ENCODE measurements around the gene ELMO1. TPM values are rescaled to one million over a fixed set of nuclear protein-coding genes. Genes with fewer than 3 reads are reported as not detected.
A peak's percentile ranks its signal among the peaks of the same experiment; 100 is the strongest.

The ELMO1 gene
- total and polyA plus RNA-seq, 2 of the 13 experiments (the other 11 are each of a cell fraction or from before 2014, with no cell fraction given), result 0.11 to 0.17 TPM

- FAIRE-seq, result no peak
- in situ Hi-C loops (cut with HindIII; ENCODE audit: extremely low pct_ligation_motif_present, low pct_unique_long_range_greater_than_20kb) (no loop called here), intact Hi-C loops (cut with micrococcal nuclease; ENCODE audit: unreplicated experiment) (no loop called here)
- TF ChIP-seq, protein P1, sequence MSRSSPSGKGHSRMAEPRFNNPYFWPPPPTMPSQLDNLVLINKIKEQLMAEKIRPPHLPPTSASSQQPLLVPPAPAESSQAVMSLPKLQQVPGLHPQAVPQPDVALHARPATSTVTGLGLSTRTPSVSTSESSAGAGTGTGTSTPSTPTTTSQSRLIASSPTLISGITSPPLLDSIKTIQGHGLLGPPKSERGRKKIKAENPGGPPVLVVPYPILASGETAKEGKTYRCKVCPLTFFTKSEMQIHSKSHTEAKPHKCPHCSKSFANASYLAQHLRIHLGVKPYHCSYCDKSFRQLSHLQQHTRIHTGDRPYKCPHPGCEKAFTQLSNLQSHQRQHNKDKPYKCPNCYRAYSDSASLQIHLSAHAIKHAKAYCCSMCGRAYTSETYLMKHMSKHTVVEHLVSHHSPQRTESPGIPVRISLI (CRISPR knock-in tag; IDR thresholded peaks at IDR 0.05; ENCODE audit: borderline replicate concordance), result peak; percentile 60; the same call in 1 of the 2 replicates
- TF ChIP-seq NFYB (CRISPR knock-in tag; IDR thresholded peaks at IDR 0.05), result no peak
- TF ChIP-seq, protein P2, sequence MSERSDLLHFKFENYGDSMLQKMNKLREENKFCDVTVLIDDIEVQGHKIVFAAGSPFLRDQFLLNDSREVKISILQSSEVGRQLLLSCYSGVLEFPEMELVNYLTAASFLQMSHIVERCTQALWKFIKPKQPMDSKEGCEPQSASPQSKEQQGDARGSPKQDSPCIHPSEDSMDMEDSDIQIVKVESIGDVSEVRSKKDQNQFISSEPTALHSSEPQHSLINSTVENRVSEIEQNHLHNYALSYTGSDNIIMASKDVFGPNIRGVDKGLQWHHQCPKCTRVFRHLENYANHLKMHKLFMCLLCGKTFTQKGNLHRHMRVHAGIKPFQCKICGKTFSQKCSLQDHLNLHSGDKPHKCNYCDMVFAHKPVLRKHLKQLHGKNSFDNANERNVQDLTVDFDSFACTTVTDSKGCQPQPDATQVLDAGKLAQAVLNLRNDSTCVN (CRISPR knock-in tag; IDR thresholded peaks at IDR 0.05; ENCODE audit: borderline replicate concordance), result peak; percentile 72; the same call in 1 of the 2 replicates
- TF ChIP-seq SOX6 (IDR thresholded peaks at IDR 0.05), result no peak
- TF ChIP-seq SOX6 (CRISPR knock-in tag; IDR thresholded peaks at IDR 0.05), result 0 out of 2 replicates have a peak, but pooled peaks have one; percentile 12
- TF ChIP-seq PPARG (CRISPR knock-in tag; conservative IDR thresholded peaks at IDR 0.05), result 0 out of 2 replicates have a peak, but pooled peaks have one; percentile 52
- H2AFZ ChIP-seq (ENCODE audit: low read length), result no peak overlapping the region
- H4K20me1 ChIP-seq (ENCODE audit: insufficient read depth, low read length), result no peaks in the 10 kb centered on the region
- H3K4me1 ChIP-seq (ENCODE audit: insufficient read depth, low read length), result peaks cover 27% of the 10 kb centered on the region
- no peaks in the 10 kb centered on the region for H3K36me3 ChIP-seq (replicated peaks in 1 of 2; ENCODE audit: control insufficient read depth in 1 of 2, insufficient read depth in 2 of 2, low read length in 2 of 2)
- no peak overlapping the region for H3K9ac ChIP-seq (ENCODE audit: insufficient read depth, low read depth, low read length)
- BruUV-seq (replicated peaks), result no TSS peak
- peak; percentile 2 for DNase-seq (ENCODE audit: low spot score)
- no peaks in the 10 kb centered on the region for H3K79me2 ChIP-seq (ENCODE audit: insufficient read depth, low read length)
- H3K27me3 ChIP-seq (ENCODE audit: control insufficient read depth in 1 of 2, insufficient read depth in 2 of 2, low read length in 2 of 2), result no peaks in the 10 kb centered on the region; a peak in 2 of 5 replicates
- H3K9me3 ChIP-seq (ENCODE audit: low read length), result no peaks in the 10 kb centered on the region
- ChIA-PET POLR2A (no interaction called here), CTCF (ENCODE audit: low intra/inter-chr PET ratio, low total read pairs) (no interaction called here)
- no peak overlapping the region for H3K27ac ChIP-seq (ENCODE audit: extremely low read length, insufficient read depth, low read length)
- 0% methylated on average over 3 of the region's 3 CpGs for WGBS (ENCODE audit: low lambda C conversion rate)
- no peak overlapping the region for H3K4me3 ChIP-seq (replicated peaks in 1 of 3; ENCODE audit: insufficient read depth in 1 of 3, low read depth in 2 of 3, low read length in 3 of 3)
- H3K4me2 ChIP-seq (ENCODE audit: low read depth, low read length), result no peak overlapping the region
- peak; percentile 48; the same call in 1 of the 3 replicates for ATAC-seq
These were observed 541.6 kb downstream of the ELMO1 start for GRCh38 chr7:36906956-36907635.

All from HepG2 (cell line).